Activated CD8-positive, alpha-beta memory T cell treated with anti-CD3 and anti-CD28 coated beads, Interleukin-2, amount 50 U/mL, for 1 hour (primary cell): ENCODE data around the gene GNPTG.

Source experiments
- DNase-seq: peaks from one replicate; pipeline ENCODE4 v3.0.0-alpha.2; 2020; ENCODE audit errors: extremely low read depth

GNPTG gene

GRCh38 chr16:1333854-1334700 is 17.7 kb upstream of the GNPTG start:
- no peak for DNase-seq

GRCh38 chr16:1334739-1335138 is 17.0 kb upstream of the GNPTG start:
- no peak for DNase-seq

DNA sequence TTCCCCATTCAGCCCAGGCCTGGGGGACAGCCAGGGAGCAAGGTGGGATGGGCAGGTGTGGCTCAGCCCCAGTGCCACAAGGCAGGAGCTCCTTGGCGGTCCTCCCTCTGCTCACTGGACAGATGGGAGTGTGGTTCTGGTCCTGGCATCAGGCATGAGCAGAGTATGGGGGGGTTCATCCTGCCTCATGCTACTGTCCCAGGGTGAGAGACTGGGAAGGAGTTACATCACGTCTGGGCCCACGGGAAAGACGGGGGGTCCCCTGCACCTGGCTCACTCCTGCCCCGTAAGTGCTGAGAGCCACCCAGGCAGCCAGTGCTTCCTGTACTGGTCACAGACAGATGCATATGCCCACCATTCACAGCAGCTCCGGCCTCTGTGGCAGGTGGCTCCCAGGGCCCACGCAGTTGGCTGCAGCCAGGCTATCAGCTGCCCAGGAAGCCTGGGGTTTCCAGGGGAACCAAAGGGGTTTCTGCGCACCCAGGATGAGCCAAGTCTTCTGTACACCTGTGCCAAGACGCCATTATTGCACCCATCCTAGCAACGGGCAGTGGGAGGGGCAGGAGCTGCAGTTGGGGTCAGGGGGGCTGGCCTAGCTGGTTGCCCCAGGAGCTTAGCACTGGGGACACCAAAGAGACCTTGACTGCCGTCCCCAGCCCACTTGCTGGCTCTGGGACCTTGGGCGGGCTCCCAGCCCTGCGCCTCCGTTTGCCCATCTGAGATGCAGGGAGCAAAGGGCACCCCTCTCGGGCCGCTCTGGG is 16.3 kb upstream of the GNPTG start:
- no peak for DNase-seq

- DNase-seq = no peak
These were observed 15.7 kb upstream of the GNPTG start for GRCh38 chr16:1335996-1336395.

GRCh38 chr16:1336619-1337018 is 15.1 kb upstream of the GNPTG start:
- no peak for DNase-seq

DNA sequence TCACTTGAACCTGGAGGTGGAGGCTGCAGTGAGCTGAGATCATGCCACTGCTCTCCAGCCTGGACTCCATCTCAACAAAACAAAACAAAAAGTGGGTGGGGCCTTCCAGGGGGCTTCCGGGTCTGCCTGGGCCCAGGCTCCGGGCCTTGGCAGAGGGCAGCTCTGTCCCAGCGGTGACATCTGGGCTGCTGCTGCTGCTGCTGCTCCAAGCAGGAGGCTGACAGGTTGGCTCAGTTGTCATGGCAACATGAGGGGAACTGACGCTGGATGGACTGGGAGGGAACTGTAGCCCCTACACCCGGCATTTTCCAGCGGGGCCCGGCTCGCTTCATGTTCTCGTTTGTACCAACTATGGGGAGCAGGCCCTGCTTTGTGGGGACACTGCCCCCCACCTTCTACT is 14.2 kb upstream of the GNPTG start:
- DNase-seq = no peak

- DNase-seq = no peak
These were observed 13.5 kb upstream of the GNPTG start for GRCh38 chr16:1338119-1338730.

DNA sequence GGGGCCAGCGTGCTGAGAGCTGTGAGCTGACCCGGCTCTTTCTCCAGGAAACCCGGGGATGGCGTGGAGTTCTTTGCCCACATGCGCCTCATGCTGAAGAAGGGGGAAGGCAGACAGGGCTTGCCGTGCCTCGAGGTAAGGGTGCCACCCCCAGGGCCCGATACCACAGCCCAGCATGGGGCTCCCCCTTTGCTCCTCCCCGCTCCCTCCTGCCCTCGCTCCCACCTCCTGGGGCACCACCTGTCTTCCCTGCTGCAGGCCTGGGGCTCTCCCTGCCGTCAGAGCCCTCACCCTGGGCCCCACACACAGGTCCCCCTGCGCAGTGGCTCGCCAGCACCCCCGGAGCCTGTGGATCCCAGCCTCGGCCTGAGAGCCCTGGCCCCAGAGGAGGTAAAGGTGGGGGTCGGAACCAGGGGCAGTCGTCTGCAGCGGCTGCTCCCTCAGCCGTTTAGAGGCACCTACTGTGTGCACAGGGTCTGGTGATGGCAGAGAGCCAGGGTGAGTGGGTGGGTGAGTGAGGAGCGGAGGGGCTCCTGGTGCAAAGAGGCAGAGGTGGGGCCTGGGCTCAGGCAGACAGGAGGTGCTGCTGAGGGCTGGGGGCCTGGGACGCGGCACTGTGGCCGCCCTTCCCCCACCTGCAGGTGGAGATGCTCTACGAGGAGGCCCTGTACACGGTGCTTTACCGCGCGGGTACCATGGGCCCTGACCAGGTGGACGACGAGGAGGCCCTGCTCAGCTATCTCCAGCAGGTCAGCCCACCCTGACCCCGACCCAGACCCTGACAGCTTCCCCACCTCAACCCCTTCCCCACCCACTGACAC is 12.7 kb upstream of the GNPTG start:
- no peak for DNase-seq

DNA sequence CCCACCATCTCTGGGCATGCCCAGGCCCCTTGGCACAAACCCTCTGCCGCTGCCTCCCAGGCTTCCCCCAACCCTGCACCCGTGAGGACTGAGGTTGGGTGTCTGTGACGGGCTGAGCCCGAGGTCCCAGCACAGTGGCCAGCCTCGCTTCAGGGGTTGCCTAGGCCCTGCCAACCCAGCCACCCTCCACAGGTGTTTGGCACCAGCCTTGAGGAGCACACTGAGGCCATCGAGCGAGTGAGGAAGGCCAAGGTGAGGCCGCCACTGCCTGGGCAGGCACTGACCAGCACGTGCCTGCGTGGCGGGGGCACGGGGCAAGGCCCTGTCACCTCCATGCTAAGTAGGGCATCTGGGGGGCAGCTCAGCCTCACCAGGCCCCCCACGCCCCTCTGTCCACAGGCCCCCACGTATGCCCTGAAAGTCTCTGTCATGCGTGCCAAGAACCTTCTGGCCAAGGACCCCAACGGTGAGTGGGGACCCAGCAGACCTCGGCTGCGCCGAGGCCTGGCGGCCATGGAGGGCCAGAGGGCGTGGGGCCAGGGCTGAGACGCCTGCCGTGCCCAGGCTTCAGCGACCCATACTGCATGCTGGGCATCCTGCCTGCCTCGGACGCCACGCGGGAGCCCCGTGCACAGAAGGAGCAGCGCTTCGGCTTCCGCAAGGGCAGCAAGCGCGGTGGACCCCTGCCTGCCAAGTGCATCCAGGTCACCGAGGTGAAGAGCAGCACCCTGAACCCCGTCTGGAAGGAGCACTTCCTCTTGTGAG is 10.8 kb upstream of the GNPTG start:
- DNase-seq = no peak

- DNase-seq = no peak
These were observed 10.0 kb upstream of the GNPTG start for GRCh38 chr16:1341495-1342420.

GRCh38 chr16:1342526-1343427 is 9.0 kb upstream of the GNPTG start:
- peak; percentile 90 for DNase-seq

- no peak for DNase-seq
These were observed 8.1 kb upstream of the GNPTG start for GRCh38 chr16:1343428-1344242.

GRCh38 chr16:1344499-1344898 is 7.2 kb upstream of the GNPTG start:
- no peak for DNase-seq

GRCh38 chr16:1345087-1345486 is 6.6 kb upstream of the GNPTG start:
- DNase-seq = no peak

- DNase-seq = no peak
These were observed 5.9 kb upstream of the GNPTG start for GRCh38 chr16:1345651-1346421.

- no peak for DNase-seq
These were observed 5.1 kb upstream of the GNPTG start for GRCh38 chr16:1346422-1347285.
